ENCODE data around the gene YKT6. TPM values are rescaled to one million over a fixed set of nuclear protein-coding genes. Genes with fewer than 3 reads are reported as not detected.

Gene YKT6
- total and polyA plus RNA-seq, 2 of the 8 experiments (the other 6 are each of a cell fraction or from before 2014, with no cell fraction given), result 75.3 to 103 TPM

DNA sequence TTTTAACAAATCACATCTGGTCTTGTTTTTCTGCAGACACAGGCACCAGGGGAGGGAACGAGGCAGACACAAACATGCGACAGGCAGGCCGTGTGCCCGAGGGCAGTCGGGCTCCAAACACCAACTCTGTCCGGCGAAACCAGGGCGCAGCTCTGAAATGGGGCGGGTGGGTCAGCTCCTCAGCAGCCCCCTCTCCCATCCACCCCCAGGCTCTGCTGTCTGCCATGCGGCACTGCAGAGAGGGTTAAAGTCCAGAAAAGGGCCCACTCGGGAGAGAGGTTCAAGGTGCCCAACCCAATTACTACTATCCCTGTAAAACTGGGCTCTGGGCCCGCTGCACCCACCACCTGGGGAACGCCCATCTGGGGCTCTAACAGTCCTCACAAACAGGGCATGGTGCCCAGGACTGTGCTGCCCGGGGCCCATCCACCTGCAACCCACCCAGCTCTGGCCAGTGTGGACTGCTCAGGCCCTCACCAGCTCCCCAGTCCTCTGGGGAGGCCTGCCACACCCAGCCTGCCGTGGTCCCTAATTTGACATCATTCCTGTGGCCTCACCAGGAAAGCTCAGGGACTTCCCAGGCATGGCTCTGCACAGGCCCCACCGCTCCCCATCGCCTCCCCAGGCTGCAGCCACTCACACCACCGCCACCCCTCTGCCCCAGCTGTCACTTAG lies 18.7 kb downstream of the YKT6 start:
- CTCF ChIA-PET (ENCODE audit: partially characterized antibody), result interaction anchor here (0.6 to 2.7 kb wide), 12 partner anchors 9 to 143 kb away, joined by 3 to 12 read pairs (median 3); no protein-coding TSS in a partner anchor
- H3K27ac ChIP-seq (ENCODE audit: low read depth, low read length), result no peak overlapping the region
- H3K36me3 ChIP-seq (ENCODE audit: control insufficient read depth in 2 of 4, insufficient read depth in 4 of 4, low read length in 3 of 4), result no peaks in the 10 kb centered on the region; a peak in 1 of 8 replicates
- no peaks in the 10 kb centered on the region for H3K79me1 ChIP-seq (ENCODE audit: low read depth, low read length)
- no peak overlapping the region for H4K5ac ChIP-seq (ENCODE audit: insufficient read length, low read depth, low read length)
- H3K4me3 ChIP-seq (ENCODE audit: extremely low read depth in 1 of 4, insufficient read depth in 2 of 4, low read depth in 3 of 4, low read length in 4 of 4), result no peak overlapping the region
- H4K91ac ChIP-seq (replicated peaks; ENCODE audit: insufficient read length, low read length), result no peak overlapping the region
- no peak overlapping the region for H2AFZ ChIP-seq (ENCODE audit: low read length)
- no peak overlapping the region for H2BK20ac ChIP-seq (ENCODE audit: low read length)
- no peak for DNase-seq (ENCODE audit: low read depth in 1 of 2, low spot score in 2 of 2)
- no peaks in the 10 kb centered on the region for H3K27me3 ChIP-seq (replicated peaks in 1 of 4; ENCODE audit: control insufficient read depth in 3 of 4, extremely low read depth in 1 of 4, insufficient read depth in 3 of 4, low read length in 3 of 4)
- H3K4me1 ChIP-seq (replicated peaks in 1 of 4; ENCODE audit: control insufficient read depth in 3 of 4, insufficient read depth in 4 of 4, low read length in 3 of 4), result peaks cover 0 to 28% (median 15%) of the 10 kb centered on the region in 4 experiments; a peak in 6 of 7 replicates
- no peak for TF ChIP-seq ASH2L (IDR thresholded peaks at IDR 0.05; ENCODE audit: low read length)
- TF ChIP-seq CHD1 (IDR thresholded peaks at IDR 0.05; ENCODE audit: low read depth, low read length), result no peak
- no peak for TF ChIP-seq CTBP2 (IDR thresholded peaks at IDR 0.05; ENCODE audit: borderline replicate concordance, insufficient read depth, insufficient read length, low read length)
- no peak overlapping the region for H2BK120ac ChIP-seq (replicated peaks; ENCODE audit: low read depth, low read length)
- H3K9ac ChIP-seq (replicated peaks in 1 of 4; ENCODE audit: extremely low read depth in 1 of 4, low read depth in 3 of 4, low read length in 3 of 4), result no peak overlapping the region
- no peak overlapping the region for H3K14ac ChIP-seq (ENCODE audit: insufficient read length)
- no peaks in the 10 kb centered on the region; a peak in 1 of 4 replicates for H3K9me3 ChIP-seq (ENCODE audit: insufficient read depth in 2 of 2, low read depth in 1 of 2, low read length in 1 of 2)
- H2BK5ac ChIP-seq (ENCODE audit: low read depth, low read length), result no peak overlapping the region
- no peak overlapping the region for H3K23ac ChIP-seq (ENCODE audit: insufficient read length)
- H3K18ac ChIP-seq (ENCODE audit: extremely low read depth, low read length), result no peak overlapping the region
- H3K23me2 ChIP-seq (ENCODE audit: low read depth, low read length), result no peaks in the 10 kb centered on the region; the same call in 1 of the 2 replicates
- H4K8ac ChIP-seq (ENCODE audit: extremely low read depth, insufficient read depth, low read length), result no peak overlapping the region; the same call in 1 of the 2 replicates
- H3K56ac ChIP-seq (replicated peaks; ENCODE audit: insufficient read length, low read depth, low read length), result no peak overlapping the region
- FAIRE-seq, result no peak
- no peak overlapping the region; the same call in 1 of the 2 replicates for H2BK15ac ChIP-seq (ENCODE audit: low read length)
- H2BK12ac ChIP-seq (ENCODE audit: low read depth, low read length), result no peak overlapping the region
- H3K4ac ChIP-seq (replicated peaks; ENCODE audit: insufficient read length, low read depth, low read length), result no peak overlapping the region
- POLR2A ChIA-PET (ENCODE audit: partially characterized antibody), result interaction anchor here (1.1 kb wide), 1 partner anchor 23 kb away, joined by 3 read pairs; no protein-coding TSS in a partner anchor
- 88% methylated on average over 12 of the region's 18 CpGs; no CpG with 5 or more reads in 1 of the 2 experiments for WGBS, 2 experiments (ENCODE audit: extremely low coverage in 1 of 2, insufficient coverage in 1 of 2, insufficient read length in 1 of 2, insufficient replicate concordance in 2 of 2, low coverage in 1 of 2, low lambda C conversion rate in 2 of 2, missing lambda C conversion rate in 1 of 2)
- H3K79me2 ChIP-seq (ENCODE audit: control insufficient read depth in 1 of 2, insufficient read depth in 2 of 2, low read length in 2 of 2), result no peaks in the 10 kb centered on the region
- H2AK5ac ChIP-seq (ENCODE audit: low read depth, low read length), result no peak overlapping the region
- no peaks in the 10 kb centered on the region for H4K20me1 ChIP-seq (replicated peaks in 1 of 2; ENCODE audit: control insufficient read depth in 1 of 2, insufficient read depth in 2 of 2, low read length in 2 of 2)
- no peak overlapping the region for H3K4me2 ChIP-seq (ENCODE audit: insufficient read depth in 1 of 2, low read depth in 2 of 2, low read length in 2 of 2)

Data from H1 (cell line).